Neural cell (in vitro differentiated cells): Measurements from ENCODE around the gene BAAT. TPM values are rescaled to one million over a fixed set of nuclear protein-coding genes. Genes with fewer than 3 reads are reported as not detected.

ENCODE experiments used
- H2AFZ ChIP-seq: fragments of 200-600, 300-800 bp; sonication (generic), shearing (Covaris generic); 2 replicates; pipeline ENCODE4 v1.6.0; 2014; ENCODE audit warnings: low read depth, mild to moderate bottlenecking, antibody characterized with exemption, low read length, moderate library complexity
- H3F3A ChIP-seq: fragments of 200-600 bp; shearing (Covaris generic); 2 replicates; pipeline ENCODE4 v1.6.1; 2016; ENCODE audit warnings: mild to moderate bottlenecking, moderate library complexity, mixed read lengths, antibody characterized with exemption, low read length; ENCODE audit not compliant: insufficient read depth, poor library complexity, severe bottlenecking
- H3K27ac ChIP-seq: fragments of 200-600, 300-800 bp; sonication (generic), shearing (Covaris generic); 2 replicates; pipeline ENCODE4 v1.5.1; 2014; ENCODE audit warnings: mild to moderate bottlenecking, low read length, moderate library complexity
- H3K27me3 ChIP-seq: fragments of 300-800, 200-600 bp; sonication (generic), shearing (Covaris generic); 2 replicates; pipeline ENCODE4 v1.6.0; 2014; ENCODE audit warnings: mild to moderate bottlenecking, low read depth, low read length, moderate library complexity; ENCODE audit not compliant: insufficient read depth
- H3K36me3 ChIP-seq: fragments of 300-800, 200-600 bp; sonication (generic), shearing (Covaris generic); 2 replicates; pipeline ENCODE4 v1.5.1; 2014; ENCODE audit warnings: mild to moderate bottlenecking, antibody characterized with exemption, low read length, moderate library complexity; ENCODE audit not compliant: insufficient read depth
- H3K4me2 ChIP-seq: fragments of 300-800, 200-600 bp; sonication (generic), shearing (Covaris generic); 2 replicates; pipeline ENCODE4 v1.6.0; 2014; ENCODE audit warnings: mild to moderate bottlenecking, low read length
- H3K4me3 ChIP-seq: fragments of 300-800, 200-600 bp; sonication (generic), shearing (Covaris generic); 2 replicates; pipeline ENCODE4 v1.5.1; 2014; ENCODE audit warnings: mild to moderate bottlenecking, low read length, moderate library complexity
- H3K79me2 ChIP-seq: fragments of 200-600 bp; shearing (Covaris generic); replicated peaks from 2 replicates; pipeline ENCODE4 v1.6.0; 2014; ENCODE audit warnings: mild to moderate bottlenecking, low read length, moderate library complexity; ENCODE audit not compliant: insufficient read depth
- H3K9ac ChIP-seq: fragments of 300-800, 200-600 bp; sonication (generic), shearing (Covaris generic); 2 replicates; pipeline ENCODE4 v1.6.1; 2016; ENCODE audit warnings: mild to moderate bottlenecking, low read length, mixed read lengths
- H3K9me2 ChIP-seq: fragments of 200-600 bp; shearing (Covaris generic); 2 replicates; pipeline ENCODE4 v1.6.1; 2016; ENCODE audit warnings: mild to moderate bottlenecking, low read length, mixed read lengths; ENCODE audit not compliant: insufficient read depth
- H3K9me3 ChIP-seq: fragments of 200-600, 300-800 bp; sonication (generic), shearing (Covaris generic); 2 replicates; pipeline ENCODE4 v1.6.1; 2016; ENCODE audit warnings: mild to moderate bottlenecking, mixed run types, low read length, moderate library complexity, mixed read lengths
- H4K20me1 ChIP-seq: fragments of 200-600 bp; shearing (Covaris generic); 2 replicates; pipeline ENCODE4 v1.6.1; 2016; ENCODE audit warnings: mild to moderate bottlenecking, mixed run types; ENCODE audit not compliant: insufficient read depth
- EP300 ChIP-seq: fragments of 450-650 bp; conservative IDR thresholded peaks from 2 replicates; pipeline ENCODE4 v1.6.1; 2014; ENCODE audit warnings: antibody characterized with exemption, mild to moderate bottlenecking, moderate library complexity; ENCODE audit not compliant: poor library complexity, severe bottlenecking
- EZH2 ChIP-seq: fragments of 200-600, 300-800 bp; shearing (Covaris generic), sonication (generic); IDR thresholded peaks from 2 replicates; pipeline ENCODE4 v1.6.1; 2014; ENCODE audit warnings: antibody characterized with exemption, low read length, borderline replicate concordance, mild to moderate bottlenecking; ENCODE audit not compliant: insufficient read depth, poor library complexity, severe bottlenecking
- MXI1 ChIP-seq: fragments of 450-650 bp; conservative IDR thresholded peaks from 2 replicates; pipeline ENCODE4 v1.6.1; 2014; ENCODE audit warnings: antibody characterized with exemption, mild to moderate bottlenecking; ENCODE audit not compliant: poor library complexity, severe bottlenecking
- POLR2AphosphoS5 ChIP-seq: IDR thresholded peaks from 2 replicates; pipeline ENCODE4 v1.6.1; 2012
- RAD21 ChIP-seq: fragments of 450-650 bp; conservative IDR thresholded peaks from 2 replicates; pipeline ENCODE4 v1.6.1; 2014; ENCODE audit warnings: antibody characterized with exemption, mild to moderate bottlenecking, moderate library complexity
- SMC3 ChIP-seq: fragments of 450-650 bp; conservative IDR thresholded peaks from 2 replicates; pipeline ENCODE4 v1.6.1; 2014; ENCODE audit warnings: antibody characterized with exemption, mild to moderate bottlenecking, moderate library complexity; ENCODE audit not compliant: poor library complexity
- TAF1 ChIP-seq: IDR thresholded peaks from 2 replicates; pipeline ENCODE4 v1.6.1; 2012; ENCODE audit warnings: low read depth
- polyA plus RNA-seq: library from polyadenylated mRNA; depleted of rRNA; stranded (reverse); fragments of >200 nt; gene quantifications from 2 replicates; pipeline ENCODE4 v1.2.3, GENCODE V29; 2014
- TF ChIP-seq, protein P1 (sequence below): IDR thresholded peaks from 2 replicates; pipeline ENCODE4 v1.6.1; 2012; ENCODE audit warnings: borderline replicate concordance
- TF ChIP-seq, protein P2 (sequence below): fragments of 450-650 bp; IDR thresholded peaks from 2 replicates; pipeline ENCODE4 v1.5.1; 2014; ENCODE audit warnings: antibody characterized with exemption, mild to moderate bottlenecking, moderate library complexity; ENCODE audit not compliant: poor library complexity, severe bottlenecking

The BAAT gene
- polyA plus RNA-seq, 1 donor from 2014 or later = 0.61 TPM

- no peak for TF ChIP-seq EZH2
- no peak for TF ChIP-seq MXI1
- no peak for TF ChIP-seq TAF1
Measured at GRCh38 chr9:101353683-101354082, 31.1 kb downstream of the BAAT start (continued).

DNA sequence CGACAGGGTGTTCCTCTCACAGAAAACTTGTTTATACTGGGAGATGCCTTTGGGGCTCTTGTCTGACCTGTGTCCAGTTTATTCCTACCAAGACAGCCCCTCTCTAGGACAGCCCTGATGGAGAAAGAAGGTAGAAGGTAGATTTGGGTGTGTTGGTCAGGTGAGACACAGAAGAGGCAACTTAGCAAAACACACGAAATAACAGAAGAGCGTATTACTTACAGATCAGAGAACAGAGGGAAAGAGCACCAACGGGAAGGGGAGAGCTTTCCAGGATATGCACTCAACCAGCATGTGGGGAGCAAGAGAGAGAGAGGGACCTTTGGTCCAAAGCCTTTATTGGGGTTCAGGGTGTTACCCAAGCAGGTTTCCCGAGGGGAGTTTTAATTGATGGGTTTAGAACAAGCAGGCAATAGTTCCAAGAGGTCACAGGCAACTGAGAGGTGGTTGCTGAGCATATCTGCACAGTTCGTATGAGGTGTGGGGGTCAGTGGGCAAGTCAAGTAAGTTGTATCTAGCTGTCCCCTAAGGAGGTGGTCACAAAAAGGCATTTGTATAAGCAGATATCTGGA is 31.8 kb downstream of the BAAT start:
- Histone ChIP-seq H3K4me3 (no peak overlapping the region), H3K79me2 (no peaks in the 10 kb centered on the region), H3K9me2 (no peaks in the 10 kb centered on the region), H4K20me1 (no peaks in the 10 kb centered on the region), H3K4me2 (no peak overlapping the region), H3K36me3 (no peaks in the 10 kb centered on the region), H2AFZ (no peak overlapping the region), H3K27ac (no peak overlapping the region), H3K9ac (no peak overlapping the region), H3F3A (no peaks in the 10 kb centered on the region), H3K27me3 (no peaks in the 10 kb centered on the region), H3K9me3 (no peaks in the 10 kb centered on the region)
- TF ChIP-seq POLR2AphosphoS5 (no peak), EP300 (no peak), TAF1 (no peak), MXI1 (no peak), SMC3 (no peak), EZH2 (no peak), RAD21 (no peak)
- TF ChIP-seq, protein P1, sequence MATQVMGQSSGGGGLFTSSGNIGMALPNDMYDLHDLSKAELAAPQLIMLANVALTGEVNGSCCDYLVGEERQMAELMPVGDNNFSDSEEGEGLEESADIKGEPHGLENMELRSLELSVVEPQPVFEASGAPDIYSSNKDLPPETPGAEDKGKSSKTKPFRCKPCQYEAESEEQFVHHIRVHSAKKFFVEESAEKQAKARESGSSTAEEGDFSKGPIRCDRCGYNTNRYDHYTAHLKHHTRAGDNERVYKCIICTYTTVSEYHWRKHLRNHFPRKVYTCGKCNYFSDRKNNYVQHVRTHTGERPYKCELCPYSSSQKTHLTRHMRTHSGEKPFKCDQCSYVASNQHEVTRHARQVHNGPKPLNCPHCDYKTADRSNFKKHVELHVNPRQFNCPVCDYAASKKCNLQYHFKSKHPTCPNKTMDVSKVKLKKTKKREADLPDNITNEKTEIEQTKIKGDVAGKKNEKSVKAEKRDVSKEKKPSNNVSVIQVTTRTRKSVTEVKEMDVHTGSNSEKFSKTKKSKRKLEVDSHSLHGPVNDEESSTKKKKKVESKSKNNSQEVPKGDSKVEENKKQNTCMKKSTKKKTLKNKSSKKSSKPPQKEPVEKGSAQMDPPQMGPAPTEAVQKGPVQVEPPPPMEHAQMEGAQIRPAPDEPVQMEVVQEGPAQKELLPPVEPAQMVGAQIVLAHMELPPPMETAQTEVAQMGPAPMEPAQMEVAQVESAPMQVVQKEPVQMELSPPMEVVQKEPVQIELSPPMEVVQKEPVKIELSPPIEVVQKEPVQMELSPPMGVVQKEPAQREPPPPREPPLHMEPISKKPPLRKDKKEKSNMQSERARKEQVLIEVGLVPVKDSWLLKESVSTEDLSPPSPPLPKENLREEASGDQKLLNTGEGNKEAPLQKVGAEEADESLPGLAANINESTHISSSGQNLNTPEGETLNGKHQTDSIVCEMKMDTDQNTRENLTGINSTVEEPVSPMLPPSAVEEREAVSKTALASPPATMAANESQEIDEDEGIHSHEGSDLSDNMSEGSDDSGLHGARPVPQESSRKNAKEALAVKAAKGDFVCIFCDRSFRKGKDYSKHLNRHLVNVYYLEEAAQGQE = no peak
- TF ChIP-seq, protein P2, sequence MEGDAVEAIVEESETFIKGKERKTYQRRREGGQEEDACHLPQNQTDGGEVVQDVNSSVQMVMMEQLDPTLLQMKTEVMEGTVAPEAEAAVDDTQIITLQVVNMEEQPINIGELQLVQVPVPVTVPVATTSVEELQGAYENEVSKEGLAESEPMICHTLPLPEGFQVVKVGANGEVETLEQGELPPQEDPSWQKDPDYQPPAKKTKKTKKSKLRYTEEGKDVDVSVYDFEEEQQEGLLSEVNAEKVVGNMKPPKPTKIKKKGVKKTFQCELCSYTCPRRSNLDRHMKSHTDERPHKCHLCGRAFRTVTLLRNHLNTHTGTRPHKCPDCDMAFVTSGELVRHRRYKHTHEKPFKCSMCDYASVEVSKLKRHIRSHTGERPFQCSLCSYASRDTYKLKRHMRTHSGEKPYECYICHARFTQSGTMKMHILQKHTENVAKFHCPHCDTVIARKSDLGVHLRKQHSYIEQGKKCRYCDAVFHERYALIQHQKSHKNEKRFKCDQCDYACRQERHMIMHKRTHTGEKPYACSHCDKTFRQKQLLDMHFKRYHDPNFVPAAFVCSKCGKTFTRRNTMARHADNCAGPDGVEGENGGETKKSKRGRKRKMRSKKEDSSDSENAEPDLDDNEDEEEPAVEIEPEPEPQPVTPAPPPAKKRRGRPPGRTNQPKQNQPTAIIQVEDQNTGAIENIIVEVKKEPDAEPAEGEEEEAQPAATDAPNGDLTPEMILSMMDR = no peak

DNA sequence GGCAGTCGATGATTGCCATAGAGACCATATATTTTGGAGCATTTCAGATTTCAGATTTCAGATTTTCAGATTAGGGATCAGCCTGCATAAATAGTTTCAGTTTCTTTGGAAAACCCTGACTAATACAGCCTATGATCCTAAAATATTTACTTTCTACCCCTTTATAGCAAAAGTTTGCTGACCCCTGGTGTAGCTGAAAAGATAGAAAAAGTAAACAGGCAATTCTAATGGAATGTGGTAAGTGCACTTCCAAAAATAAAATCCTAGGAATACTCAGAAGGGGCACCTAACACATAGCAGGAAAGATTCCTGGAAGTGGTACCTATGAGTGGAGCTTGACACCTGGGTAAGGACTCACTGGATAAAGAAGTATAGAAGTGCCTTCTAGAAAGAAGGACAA is 34.5 kb downstream of the BAAT start:
- no peaks in the 10 kb centered on the region for H3K36me3 ChIP-seq
- no peak for TF ChIP-seq MXI1
- TF ChIP-seq EZH2 = no peak
- TF ChIP-seq TAF1 = no peak
- no peak for TF ChIP-seq SMC3
- TF ChIP-seq EP300 = no peak
- TF ChIP-seq POLR2AphosphoS5 = no peak
- TF ChIP-seq, protein P2 = no peak
- TF ChIP-seq, protein P1 = no peak
- no peak for TF ChIP-seq RAD21
- H3K27me3 ChIP-seq = no peaks in the 10 kb centered on the region
- no peak overlapping the region for H3K4me2 ChIP-seq
- no peaks in the 10 kb centered on the region for H3K9me2 ChIP-seq
- no peak overlapping the region for H3K9ac ChIP-seq
- no peak overlapping the region for H3K27ac ChIP-seq
- H3K9me3 ChIP-seq = no peaks in the 10 kb centered on the region
- H3K4me3 ChIP-seq = no peak overlapping the region
- no peaks in the 10 kb centered on the region for H3F3A ChIP-seq
- H4K20me1 ChIP-seq = no peaks in the 10 kb centered on the region
- no peak overlapping the region for H2AFZ ChIP-seq
- H3K79me2 ChIP-seq = no peaks in the 10 kb centered on the region
